ACC112 (cell line): Measurements from ENCODE around the gene CAPN5.

Source experiments
- H2AFZ ChIP-seq: fragments of 200-600 bp; sonication (generic); one replicate; pipeline ENCODE4 v1.6.0; 2017; ENCODE audit warnings: antibody characterized with exemption, low read length; ENCODE audit not compliant: unreplicated experiment
- H3K27ac ChIP-seq: fragments of 200-600 bp; sonication (generic); 2 replicates; pipeline ENCODE4 v1.5.1; 2014; ENCODE audit warnings: low read depth, mild to moderate bottlenecking, antibody characterized with exemption, low read length, moderate library complexity
- H3K27me3 ChIP-seq: fragments of 200-600 bp; sonication (generic); 2 replicates; pipeline ENCODE4 v1.6.1; 2014; ENCODE audit warnings: mild to moderate bottlenecking, antibody characterized with exemption, low read length, moderate library complexity, mixed read lengths; ENCODE audit not compliant: insufficient read depth
- H3K36me3 ChIP-seq: fragments of 200-600 bp; sonication (generic); 2 replicates; pipeline ENCODE4 v1.6.1; 2016; ENCODE audit warnings: mild to moderate bottlenecking, antibody characterized with exemption, low read length, moderate library complexity, mixed read lengths; ENCODE audit not compliant: insufficient read depth
- H3K4me1 ChIP-seq: fragments of 200-600 bp; sonication (generic); one replicate; pipeline ENCODE4 v1.6.1; 2016; ENCODE audit warnings: low read length, mixed read lengths; ENCODE audit not compliant: insufficient read depth, unreplicated experiment, control insufficient read depth
- H3K4me3 ChIP-seq: fragments of 200-600 bp; sonication (generic); 2 replicates; pipeline ENCODE4 v1.5.1; 2014; ENCODE audit warnings: mild to moderate bottlenecking, low read depth, low read length
- H3K79me2 ChIP-seq: fragments of 200-600 bp; sonication (generic); one replicate; pipeline ENCODE4 v1.6.0; 2016; ENCODE audit warnings: low read length; ENCODE audit not compliant: control insufficient read depth, unreplicated experiment, insufficient read depth

CAPN5 gene

GRCh38 chr11:77063861-77064260 lies 2.9 kb upstream of the CAPN5 start:
- Histone ChIP-seq H3K79me2 (peaks cover 13% of the 10 kb centered on the region), H3K4me1 (peaks cover 9% of the 10 kb centered on the region), H3K27me3 (0 out of 2 replicates have a peak, but pooled peaks cover 5% of the 10 kb centered on the region), H2AFZ (no peak overlapping the region), H3K4me3 (no peak overlapping the region), H3K27ac (no peak overlapping the region), H3K36me3 (no peaks in the 10 kb centered on the region)

- H3K4me3 ChIP-seq, result no peak overlapping the region
- 0 out of 2 replicates have a peak, but pooled peaks cover under 1% of the 10 kb centered on the region for H3K27me3 ChIP-seq
- H3K27ac ChIP-seq, result no peak overlapping the region
- H3K36me3 ChIP-seq, result no peaks in the 10 kb centered on the region
- H3K4me1 ChIP-seq, result peaks cover 9% of the 10 kb centered on the region
- H3K79me2 ChIP-seq, result peaks cover 21% of the 10 kb centered on the region
- H2AFZ ChIP-seq, result no peak overlapping the region
Observed at GRCh38 chr11:77064648-77065217, 2.0 kb upstream of the CAPN5 start.

GRCh38 chr11:77065878-77066228 lies 918 bp upstream of the CAPN5 start:
- Histone ChIP-seq H3K27me3 (no peaks in the 10 kb centered on the region), H3K36me3 (no peaks in the 10 kb centered on the region), H3K27ac (peak overlapping the region; percentile 45), H2AFZ (peak overlapping the region; percentile 65), H3K79me2 (peaks cover 30% of the 10 kb centered on the region), H3K4me3 (peak overlapping the region; percentile 90), H3K4me1 (peaks cover 9% of the 10 kb centered on the region)

GRCh38 chr11:77067861-77068443 lies 1.2 kb downstream of the CAPN5 start:
- Histone ChIP-seq H3K4me1 (peaks cover 27% of the 10 kb centered on the region), H3K27me3 (no peaks in the 10 kb centered on the region), H3K27ac (no peak overlapping the region), H3K4me3 (peak overlapping the region; percentile 90), H3K79me2 (peaks cover 36% of the 10 kb centered on the region), H3K36me3 (no peaks in the 10 kb centered on the region), H2AFZ (no peak overlapping the region)

- no peaks in the 10 kb centered on the region for H3K27me3 ChIP-seq
- no peak overlapping the region for H3K27ac ChIP-seq
- H3K4me1 ChIP-seq, result peaks cover 34% of the 10 kb centered on the region
- no peaks in the 10 kb centered on the region for H3K36me3 ChIP-seq
- peaks cover 36% of the 10 kb centered on the region for H3K79me2 ChIP-seq
- peak overlapping the region; percentile 90 for H3K4me3 ChIP-seq
- H2AFZ ChIP-seq, result no peak overlapping the region
Observed at GRCh38 chr11:77068457-77069335, 1.9 kb downstream of the CAPN5 start.

GRCh38 chr11:77069336-77069968 lies 2.7 kb downstream of the CAPN5 start:
- H3K4me3 ChIP-seq, result no peak overlapping the region
- H2AFZ ChIP-seq, result no peak overlapping the region
- no peaks in the 10 kb centered on the region for H3K36me3 ChIP-seq
- H3K79me2 ChIP-seq, result peaks cover 36% of the 10 kb centered on the region
- H3K4me1 ChIP-seq, result peaks cover 41% of the 10 kb centered on the region
- no peaks in the 10 kb centered on the region for H3K27me3 ChIP-seq
- H3K27ac ChIP-seq, result no peak overlapping the region

GRCh38 chr11:77069969-77070582 lies 3.3 kb downstream of the CAPN5 start:
- no peak overlapping the region for H3K4me3 ChIP-seq

GRCh38 chr11:77071077-77071476 lies 4.3 kb downstream of the CAPN5 start:
- Histone ChIP-seq H2AFZ (no peak overlapping the region), H3K4me3 (no peak overlapping the region), H3K27ac (0 out of 2 replicates have a peak overlapping the region, but pooled peaks have one; percentile 94), H3K27me3 (no peaks in the 10 kb centered on the region), H3K4me1 (peaks cover 50% of the 10 kb centered on the region), H3K36me3 (no peaks in the 10 kb centered on the region), H3K79me2 (peaks cover 42% of the 10 kb centered on the region)

More at GRCh38 chr11:77069969-77070582, 3.3 kb downstream of the CAPN5 start:
- H2AFZ ChIP-seq, result no peak overlapping the region
- H3K36me3 ChIP-seq, result no peaks in the 10 kb centered on the region
- no peaks in the 10 kb centered on the region for H3K27me3 ChIP-seq
- H3K79me2 ChIP-seq, result peaks cover 36% of the 10 kb centered on the region
- H3K4me1 ChIP-seq, result peaks cover 47% of the 10 kb centered on the region
- no peak overlapping the region for H3K27ac ChIP-seq

- Histone ChIP-seq H3K27me3 (no peaks in the 10 kb centered on the region), H3K4me3 (no peak overlapping the region), H3K27ac (peak overlapping the region; percentile 94), H3K36me3 (no peaks in the 10 kb centered on the region), H3K4me1 (peaks cover 50% of the 10 kb centered on the region), H3K79me2 (peaks cover 45% of the 10 kb centered on the region), H2AFZ (peak overlapping the region; percentile 78)
Observed at GRCh38 chr11:77071671-77072605, 5.2 kb downstream of the CAPN5 start.
